HG03457 (cell line): ENCODE data around the gene STARD13.

Source experiments
- ATAC-seq: cut with Tn5 transposase; IDR thresholded peaks from one replicate; pipeline ENCODE4 v1.9.1; 2021; ENCODE audit warnings: moderate number of reproducible peaks; ENCODE audit not compliant: unreplicated experiment

Gene STARD13

GRCh38 chr13:33277946-33278345 lies 7.6 kb downstream of the STARD13 start:
- ATAC-seq: no peak

DNA sequence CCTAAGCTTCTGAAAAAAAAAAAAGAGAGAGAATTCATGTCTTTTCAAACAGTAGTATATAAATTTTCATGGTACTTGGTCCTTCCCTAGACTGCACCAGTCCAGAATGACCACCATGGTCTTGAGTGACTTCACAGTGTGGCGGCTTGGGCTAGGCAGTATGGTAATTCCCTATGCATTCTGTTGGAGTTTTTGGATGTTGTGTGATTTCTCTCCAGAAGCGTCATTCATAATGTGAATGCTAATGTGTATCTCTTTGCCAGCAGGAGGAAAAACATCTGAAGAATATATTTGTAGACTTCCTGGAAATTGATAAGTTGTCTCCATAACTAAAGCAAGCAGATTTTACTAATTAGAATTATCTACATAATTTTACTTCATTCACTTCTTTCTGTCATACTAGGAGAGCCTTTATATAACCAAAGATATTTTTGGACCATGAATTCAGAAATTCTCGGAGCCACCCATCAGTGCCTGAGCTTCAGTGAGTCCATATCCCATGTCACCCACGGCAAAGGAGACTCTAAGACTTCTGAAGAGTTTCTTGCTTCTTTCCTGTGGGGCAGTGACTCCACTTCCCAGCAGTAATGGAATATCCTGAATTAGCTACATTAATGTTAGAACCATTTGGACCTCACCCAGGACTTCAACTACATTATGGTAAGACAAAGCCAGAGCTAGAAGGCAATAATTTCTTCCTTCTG lies 8.4 kb downstream of the STARD13 start:
- no peak for ATAC-seq

- no peak for ATAC-seq
Measured at GRCh38 chr13:33276570-33276969, 9.0 kb downstream of the STARD13 start.

DNA sequence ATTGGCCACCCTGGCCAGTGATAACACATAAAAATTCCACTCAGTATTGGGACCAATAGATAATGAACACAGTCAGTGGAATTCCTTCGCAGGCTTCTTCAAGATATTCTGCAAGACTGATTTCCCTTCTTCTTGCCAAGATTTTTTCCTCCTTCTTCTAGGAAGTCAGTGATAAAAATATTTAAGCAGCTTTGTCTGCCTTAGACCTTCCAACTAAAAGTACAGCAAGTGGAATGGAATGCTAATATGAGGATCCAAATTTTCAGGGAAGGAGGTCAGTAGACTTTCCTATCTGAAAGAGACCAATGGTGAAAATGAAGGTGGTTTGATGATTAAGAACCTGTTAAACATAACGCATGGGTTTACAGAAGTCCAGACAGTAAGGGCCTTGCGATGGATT lies 9.6 kb downstream of the STARD13 start:
- ATAC-seq: no peak

DNA sequence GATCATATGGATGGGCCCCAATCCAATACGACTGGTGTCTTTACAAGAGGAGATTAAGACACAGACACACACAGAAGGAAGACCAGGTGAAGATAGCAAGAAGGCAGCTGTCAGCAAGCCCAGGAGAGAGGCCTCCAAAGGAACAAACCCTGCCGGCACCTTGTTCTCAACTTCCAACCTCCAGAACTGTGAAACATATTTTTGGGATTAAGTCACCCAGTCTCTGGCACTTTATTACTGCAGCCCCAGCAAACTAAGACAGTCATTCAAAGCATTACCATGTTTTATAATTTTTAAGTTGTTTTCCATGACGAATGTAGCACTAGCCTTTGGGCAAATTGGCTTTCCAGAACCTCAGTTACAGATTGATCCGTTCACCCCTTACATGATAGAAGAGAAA lies 11.3 kb downstream of the STARD13 start:
- no peak for ATAC-seq

GRCh38 chr13:33272531-33273124 lies 12.9 kb downstream of the STARD13 start:
- no peak for ATAC-seq

DNA sequence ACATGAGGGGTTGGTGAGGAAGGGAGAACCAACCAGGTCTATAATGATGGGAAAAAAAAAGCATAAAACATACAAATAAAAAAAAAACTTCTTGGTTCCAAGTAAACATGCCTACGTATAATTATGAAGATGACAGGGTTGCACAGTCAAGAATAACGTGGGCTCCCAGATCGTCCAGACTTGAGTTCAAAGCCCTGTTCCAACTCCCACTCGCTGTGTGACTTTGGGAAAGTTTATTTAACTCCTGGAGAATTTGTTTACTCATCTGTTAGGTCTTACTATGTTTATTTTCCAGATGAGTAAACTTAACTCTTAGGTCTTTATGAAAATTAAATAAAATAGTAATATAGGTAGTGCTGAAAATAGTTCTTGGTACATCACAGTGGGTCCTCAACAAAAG lies 13.8 kb downstream of the STARD13 start:
- ATAC-seq: no peak

DNA sequence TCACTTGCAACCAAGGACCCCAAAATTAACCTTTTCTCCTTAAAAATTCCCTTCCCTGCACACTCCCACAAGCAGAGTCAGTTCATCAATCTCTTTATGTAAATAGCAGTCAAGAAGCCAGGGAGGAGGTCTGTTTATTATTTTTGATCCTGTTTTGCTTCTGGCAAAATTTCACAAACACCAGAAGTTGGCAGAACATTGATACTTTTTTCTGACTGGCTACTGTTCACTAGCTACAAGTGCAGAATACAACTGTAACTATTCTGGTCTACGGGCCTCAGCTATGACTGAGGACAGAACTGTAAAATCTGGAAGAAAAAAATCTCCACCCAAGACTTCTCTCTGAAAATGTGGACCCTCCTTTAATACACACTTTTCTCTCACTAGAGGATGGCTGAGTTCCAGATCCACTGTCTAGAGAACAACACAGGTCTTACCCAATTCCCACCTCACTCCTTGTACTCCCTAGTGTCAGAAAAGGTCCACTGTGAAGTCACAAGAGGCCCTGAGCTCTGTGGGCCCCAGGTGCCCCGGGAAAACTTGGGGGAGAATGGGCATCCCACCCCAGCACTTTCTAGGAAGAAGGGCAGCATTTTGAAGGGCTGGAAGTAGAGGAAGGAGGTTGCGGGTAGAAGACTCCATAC lies 14.5 kb downstream of the STARD13 start:
- ATAC-seq: no peak

DNA sequence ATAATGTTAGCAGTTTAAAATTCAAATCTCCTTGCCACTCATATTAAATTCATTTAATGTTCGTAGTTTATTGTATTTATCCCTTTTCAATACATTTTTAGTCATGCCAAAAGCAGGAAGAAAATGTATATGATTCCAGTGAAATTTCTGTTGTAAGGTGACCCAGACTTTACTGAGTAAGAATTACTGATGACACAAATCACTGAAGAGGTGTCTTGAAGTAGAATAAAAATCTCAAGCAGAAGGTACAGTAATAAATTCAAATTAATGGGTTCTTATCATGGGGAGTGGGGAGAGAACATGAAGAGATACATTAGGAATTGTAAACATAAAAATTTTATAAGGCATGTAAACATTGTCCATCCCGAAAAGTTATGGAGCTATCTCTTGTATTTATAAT lies 19.9 kb downstream of the STARD13 start:
- ATAC-seq: no peak

DNA sequence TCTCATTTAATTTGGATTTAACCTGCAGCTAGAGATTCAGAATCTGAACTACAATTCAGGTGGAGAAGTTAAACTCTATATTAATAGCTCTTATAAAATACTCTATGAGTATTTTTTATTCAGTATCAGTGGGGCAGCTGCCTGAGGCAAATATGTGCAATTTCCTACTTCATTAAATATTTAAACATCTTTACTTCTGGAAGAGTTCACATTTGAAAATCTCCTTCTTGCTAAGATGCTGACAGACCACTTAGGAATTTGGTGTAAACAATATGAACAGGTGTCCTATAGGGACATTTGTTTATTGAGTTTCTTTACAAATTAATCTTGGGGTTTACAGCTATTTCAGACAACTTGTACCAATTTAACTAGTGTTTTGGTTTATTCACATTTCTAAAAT lies 20.4 kb downstream of the STARD13 start:
- no peak for ATAC-seq

DNA sequence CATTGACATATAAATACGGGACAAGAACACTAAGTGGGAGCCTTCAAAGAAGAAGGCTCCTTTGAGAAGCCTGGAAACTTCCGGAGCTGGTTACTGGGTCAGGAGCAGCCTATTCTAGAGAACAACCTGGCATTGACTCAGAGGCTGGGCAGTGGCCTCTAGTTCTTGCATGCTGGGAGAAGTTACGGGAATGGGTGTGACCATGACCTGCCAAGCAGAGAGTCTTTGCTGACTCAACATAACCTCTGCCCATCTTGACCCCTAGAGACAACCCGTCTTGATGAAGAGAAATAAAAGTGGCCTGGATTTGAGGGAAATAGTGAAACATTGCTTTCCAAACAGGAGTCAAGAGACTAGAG lies 21.0 kb downstream of the STARD13 start:
- no peak for ATAC-seq

- ATAC-seq: no peak
Measured at GRCh38 chr13:33263976-33264619, 21.5 kb downstream of the STARD13 start.

- no peak for ATAC-seq
Measured at GRCh38 chr13:33263484-33263883, 22.1 kb downstream of the STARD13 start.

- no peak for ATAC-seq
Measured at GRCh38 chr13:33262997-33263396, 22.6 kb downstream of the STARD13 start.

- no peak for ATAC-seq
Measured at GRCh38 chr13:33262594-33262993, 23.0 kb downstream of the STARD13 start.

DNA sequence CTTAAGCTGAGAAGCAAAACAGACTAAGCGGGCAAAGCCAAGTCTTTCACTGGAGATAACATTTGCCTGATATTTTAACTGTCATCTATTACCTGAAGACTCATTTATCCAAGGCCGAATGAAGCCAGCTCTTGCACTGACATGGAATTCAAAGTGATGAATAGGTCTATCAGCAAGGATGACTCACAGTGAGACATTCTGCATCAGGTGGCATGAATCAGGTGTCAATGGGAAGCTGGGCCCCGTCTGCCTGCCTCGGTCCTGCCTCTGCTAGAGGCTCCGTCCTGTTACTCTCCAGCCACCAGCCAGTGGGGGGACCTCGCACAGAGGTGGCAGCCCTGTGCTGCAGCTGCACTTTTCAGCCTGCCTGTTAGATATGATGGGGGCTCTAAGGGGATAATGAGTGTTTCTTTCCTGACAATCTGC lies 23.5 kb downstream of the STARD13 start:
- no peak for ATAC-seq

GRCh38 chr13:33261387-33262061 lies 24.0 kb downstream of the STARD13 start:
- no peak for ATAC-seq

DNA sequence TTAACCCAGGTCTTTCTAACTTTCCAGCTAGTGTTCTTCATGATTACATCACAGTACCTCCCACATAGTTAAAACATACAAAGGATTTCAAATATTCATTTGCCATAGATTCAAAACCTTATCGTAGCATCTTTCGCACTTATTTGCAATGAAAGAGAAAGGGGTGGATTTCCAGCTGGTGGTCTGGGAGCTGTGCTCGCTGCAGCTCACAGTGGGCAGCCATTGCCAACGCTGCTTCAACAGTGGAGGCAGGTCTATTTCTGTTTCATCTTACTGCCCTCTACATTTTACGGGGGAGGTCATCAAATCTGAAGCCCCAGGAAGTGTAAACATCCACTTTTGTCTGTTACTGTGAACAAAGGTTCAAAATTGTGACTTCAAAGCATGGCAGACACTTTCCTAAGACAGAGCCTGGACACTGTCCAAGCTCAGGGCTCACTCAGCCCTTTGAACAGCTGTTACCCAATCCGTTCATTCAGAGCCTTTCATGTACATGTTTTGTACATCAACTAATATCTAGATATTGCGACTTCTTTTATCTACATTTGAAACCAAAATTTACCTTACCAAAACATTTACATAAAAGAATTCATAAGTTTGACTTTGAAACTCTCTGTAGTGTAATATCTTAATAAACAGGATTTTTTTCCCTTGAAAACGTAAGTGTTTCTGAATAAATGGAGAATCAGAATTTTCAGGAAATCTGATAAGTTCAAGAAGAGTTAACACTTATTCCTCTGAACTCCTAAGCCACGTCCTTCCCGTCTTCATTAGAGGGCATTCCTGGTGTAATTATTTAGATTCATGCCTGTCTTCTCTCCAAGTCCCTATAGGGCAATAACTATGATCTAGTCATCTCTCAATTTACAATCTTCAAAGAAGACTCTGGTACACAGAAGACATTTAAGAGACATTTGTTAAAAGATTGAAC lies 25.1 kb downstream of the STARD13 start:
- no peak for ATAC-seq

DNA sequence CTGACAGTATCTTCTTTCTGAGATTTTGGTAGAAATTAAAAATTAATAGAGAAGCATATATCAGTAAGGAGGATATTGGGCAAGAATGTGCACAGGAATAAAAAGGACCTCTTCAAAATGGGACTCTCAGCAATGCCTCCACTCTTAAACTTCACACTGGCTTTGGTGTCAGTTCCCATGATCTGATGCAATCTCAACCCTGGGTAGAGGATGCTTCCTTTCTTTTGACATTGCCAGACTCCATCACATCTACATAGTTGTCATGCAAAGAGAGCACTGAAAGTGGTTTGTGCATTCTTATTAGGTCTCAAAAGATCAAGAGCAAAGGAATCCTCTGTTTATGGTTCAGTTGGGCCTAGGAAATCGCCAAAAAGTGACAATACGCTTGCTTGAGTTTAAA lies 26.3 kb downstream of the STARD13 start:
- ATAC-seq: no peak

DNA sequence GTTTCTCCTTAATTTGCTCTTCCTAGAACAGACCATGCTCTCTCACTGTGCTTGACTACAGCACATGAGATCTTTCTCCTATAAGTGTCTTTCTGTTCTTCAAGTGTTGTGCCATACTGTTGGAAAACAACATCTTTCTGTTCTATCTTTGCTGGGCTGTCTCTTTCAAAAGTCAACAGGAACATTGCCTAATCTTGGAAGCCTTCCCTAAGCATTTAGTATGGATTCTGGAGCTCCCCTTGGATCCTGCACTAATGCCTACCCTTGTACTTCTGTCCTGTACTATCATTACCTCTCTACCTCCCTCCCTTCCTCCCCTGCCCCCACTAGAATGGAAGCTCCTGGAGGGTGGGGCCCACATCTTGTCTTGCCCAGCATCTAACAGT lies 26.8 kb downstream of the STARD13 start:
- ATAC-seq: no peak
